Hepatocyte (in vitro differentiated cells): Measurements from ENCODE around the gene SLC39A11.

Experiments used
- CTCF ChIP-seq: fragments of 200-600 bp; sonication (generic); IDR thresholded peaks from 2 replicates; pipeline ENCODE4 v1.5.1; 2016; ENCODE audit warnings: antibody characterized with exemption, mild to moderate bottlenecking; ENCODE audit not compliant: poor library complexity
- EZH2 ChIP-seq: fragments of 200-600 bp; sonication (generic); IDR thresholded peaks from 2 replicates; pipeline ENCODE4 v1.6.1; 2016; ENCODE audit warnings: antibody characterized with exemption, mild to moderate bottlenecking, borderline replicate concordance
- EZH2phosphoT487 ChIP-seq: fragments of 200-600 bp; sonication (generic); IDR thresholded peaks from one replicate; pipeline ENCODE4 v1.6.1; 2018; ENCODE audit warnings: antibody characterized with exemption, mild to moderate bottlenecking, low read depth, moderate library complexity; ENCODE audit not compliant: unreplicated experiment, severe bottlenecking

- TF ChIP-seq EZH2 (no peak), CTCF (no peak), EZH2phosphoT487 (no peak)
Measured at GRCh38 chr17:72775237-72775636, 317.3 kb downstream of the SLC39A11 start.
